Activated T-helper 17 cell treated with anti-CD3 and anti-CD28 coated beads, Interleukin-2, amount 50 U/mL, for 72 hours (primary cell): ENCODE data around the gene TP53BP2. TPM values are rescaled to one million over a fixed set of nuclear protein-coding genes. Genes with fewer than 3 reads are reported as not detected.
A peak's percentile ranks its signal among the peaks of the same experiment; 100 is the strongest.

ENCODE experiments used
- ATAC-seq: fragments of 150-1000 bp; cut with Tn5 transposase; replicated peaks from 2 replicates; pipeline ENCODE4 v1.10.0; 2021; ENCODE audit warnings: mild to moderate bottlenecking, moderate library complexity
- H3K27ac Mint-ChIP-seq: one replicate; pipeline ENCODE4 v1.8.0; 2022; ENCODE audit warnings: mixed read lengths
- H3K27me3 Mint-ChIP-seq: one replicate; pipeline ENCODE4 v1.8.0; 2022; ENCODE audit warnings: mixed read lengths
- H3K36me3 Mint-ChIP-seq: one replicate; pipeline ENCODE4 v1.8.0; 2022; ENCODE audit warnings: low read depth, mild to moderate bottlenecking, mixed read lengths
- H3K4me1 Mint-ChIP-seq: one replicate; pipeline ENCODE4 v1.8.0; 2022; ENCODE audit warnings: mixed read lengths
- H3K4me3 Mint-ChIP-seq: one replicate; pipeline ENCODE4 v1.8.0; 2022; ENCODE audit warnings: mild to moderate bottlenecking, mixed read lengths
- H3K9me3 Mint-ChIP-seq: one replicate; pipeline ENCODE4 v1.8.0; 2022; ENCODE audit warnings: mixed read lengths
- total RNA-seq, 2 donors: library from RNA; stranded (reverse); gene quantifications; one replicate each; pipeline ENCODE4 v1.2.3, GENCODE V29; 2022

The TP53BP2 gene
- total RNA-seq, 2 donors from 2014 or later = 37.4 to 38.4 TPM

DNA sequence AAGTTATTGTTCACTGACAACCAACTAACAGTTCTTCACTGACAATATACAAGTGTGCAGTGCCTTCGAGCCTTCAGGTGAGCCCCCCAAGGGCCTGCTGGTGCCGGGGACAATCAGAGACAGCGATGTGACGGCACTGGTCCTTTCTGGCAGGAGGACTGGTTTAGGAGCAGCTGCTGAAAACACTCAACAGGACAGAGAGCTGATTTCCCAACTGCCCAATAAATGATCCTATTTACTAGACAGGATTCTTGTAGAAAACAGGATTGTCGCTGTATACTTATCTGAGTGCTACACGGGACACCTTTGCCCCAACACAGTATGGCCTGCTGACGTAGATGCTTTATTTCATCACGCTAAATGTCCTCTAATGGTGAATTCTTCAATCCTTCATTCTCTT, 65.4 kb downstream of the TP53BP2 start:
- H3K27ac Mint-ChIP-seq = peak overlapping the region; percentile 16
- ATAC-seq = no peak
- no peaks in the 10 kb centered on the region for H3K27me3 Mint-ChIP-seq
- peaks cover 17% of the 10 kb centered on the region for H3K4me1 Mint-ChIP-seq
- no peak overlapping the region for H3K4me3 Mint-ChIP-seq
- no peaks in the 10 kb centered on the region for H3K9me3 Mint-ChIP-seq
- peaks cover 97% of the 10 kb centered on the region for H3K36me3 Mint-ChIP-seq

DNA sequence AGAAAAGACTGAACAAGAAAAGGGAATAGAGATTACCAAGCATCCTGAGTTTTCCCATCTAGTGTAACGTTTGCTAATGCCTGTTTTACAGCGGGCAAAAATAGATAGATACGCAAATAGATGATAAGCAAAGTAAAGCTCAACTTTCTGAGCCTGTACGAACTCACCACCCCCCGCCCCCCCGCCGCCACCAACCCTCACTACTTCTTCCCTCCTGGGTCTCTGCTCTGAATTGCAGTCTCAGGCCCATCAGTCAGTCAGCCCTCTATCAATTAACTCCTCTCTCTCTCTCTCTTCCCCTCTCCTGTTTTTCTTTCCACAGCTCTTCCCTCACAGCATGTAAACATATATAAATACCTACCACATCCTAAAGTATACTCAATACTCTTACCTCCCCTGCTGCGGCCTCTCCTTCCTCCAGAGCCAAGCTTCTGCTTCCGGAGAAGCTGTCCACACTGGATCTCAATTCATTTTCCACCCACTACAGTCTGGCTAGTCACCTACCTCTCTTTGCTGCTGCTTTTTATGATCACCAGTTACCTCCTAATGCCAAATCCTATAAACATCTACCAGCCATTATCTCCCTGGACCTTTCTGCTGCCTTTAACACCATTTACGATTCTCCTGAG, 68.8 kb downstream of the TP53BP2 start:
- H3K9me3 Mint-ChIP-seq = no peaks in the 10 kb centered on the region
- peaks cover 96% of the 10 kb centered on the region for H3K36me3 Mint-ChIP-seq
- no peaks in the 10 kb centered on the region for H3K27me3 Mint-ChIP-seq
- H3K4me1 Mint-ChIP-seq = peaks cover 28% of the 10 kb centered on the region
- H3K27ac Mint-ChIP-seq = peak overlapping the region; percentile 52
- ATAC-seq = no peak
- H3K4me3 Mint-ChIP-seq = peak overlapping the region; percentile 56

DNA sequence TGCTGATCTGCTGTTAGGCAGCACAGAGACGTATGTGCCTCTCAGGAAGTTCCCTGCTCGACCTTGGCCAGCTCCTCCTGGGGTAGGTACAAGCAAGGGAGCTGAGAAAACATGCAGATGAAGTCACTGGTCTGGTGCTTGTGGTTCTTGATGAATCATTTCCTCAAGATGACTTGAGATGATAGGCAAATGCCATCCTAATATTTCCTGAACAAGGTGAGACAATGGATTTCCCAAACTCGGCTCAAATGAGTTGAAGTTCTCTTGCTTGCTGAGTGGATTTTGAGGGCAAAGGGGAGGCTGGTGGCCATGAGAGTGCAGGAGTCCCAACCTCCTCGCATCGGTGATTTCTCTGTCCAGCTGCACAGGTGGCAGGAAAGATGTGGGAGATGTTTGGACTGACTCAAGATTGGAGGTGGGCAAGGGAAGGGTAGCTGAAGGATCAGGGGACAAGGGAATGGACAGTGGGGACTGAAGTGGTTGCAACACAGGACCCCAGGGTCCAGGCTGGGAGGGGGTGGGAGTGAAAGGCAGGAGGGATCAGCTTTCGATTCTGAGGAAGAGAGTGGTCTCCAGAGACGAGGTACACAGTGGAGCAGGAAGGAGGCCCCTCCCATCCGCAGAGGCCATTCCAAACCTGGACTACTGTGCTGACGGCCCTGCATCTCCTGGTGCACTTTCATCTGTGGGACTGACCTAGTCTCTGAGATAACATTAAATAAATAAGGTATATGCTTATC, 69.5 kb downstream of the TP53BP2 start:
- ATAC-seq = peak; percentile 90
- Mint-ChIP-seq H3K9me3 (no peaks in the 10 kb centered on the region), H3K27ac (peak overlapping the region; percentile 81), H3K27me3 (no peaks in the 10 kb centered on the region), H3K4me3 (peak overlapping the region; percentile 56), H3K4me1 (peaks cover 35% of the 10 kb centered on the region), H3K36me3 (peaks cover 97% of the 10 kb centered on the region)

DNA sequence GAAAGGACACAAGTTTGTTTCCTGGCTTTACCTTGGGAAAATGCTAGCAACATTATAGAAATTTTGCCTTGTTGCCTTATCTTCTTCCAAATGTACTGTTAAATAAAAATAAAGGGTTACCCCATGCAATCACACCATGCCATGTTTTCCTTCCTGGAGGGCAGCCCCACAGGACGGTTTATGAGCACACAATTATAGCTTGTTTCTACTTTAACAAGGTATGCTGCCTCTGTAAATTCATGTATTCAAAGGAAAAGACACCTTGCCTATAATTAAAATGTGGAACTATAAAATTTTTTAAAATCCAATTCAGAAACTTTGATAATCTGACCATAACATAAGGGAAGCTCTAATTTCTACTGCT, 70.1 kb downstream of the TP53BP2 start:
- no peak for ATAC-seq
- no peaks in the 10 kb centered on the region for H3K27me3 Mint-ChIP-seq
- H3K27ac Mint-ChIP-seq = peak overlapping the region; percentile 81
- peaks cover 97% of the 10 kb centered on the region for H3K36me3 Mint-ChIP-seq
- H3K4me1 Mint-ChIP-seq = peaks cover 38% of the 10 kb centered on the region
- H3K9me3 Mint-ChIP-seq = no peaks in the 10 kb centered on the region
- peak overlapping the region; percentile 56 for H3K4me3 Mint-ChIP-seq

DNA sequence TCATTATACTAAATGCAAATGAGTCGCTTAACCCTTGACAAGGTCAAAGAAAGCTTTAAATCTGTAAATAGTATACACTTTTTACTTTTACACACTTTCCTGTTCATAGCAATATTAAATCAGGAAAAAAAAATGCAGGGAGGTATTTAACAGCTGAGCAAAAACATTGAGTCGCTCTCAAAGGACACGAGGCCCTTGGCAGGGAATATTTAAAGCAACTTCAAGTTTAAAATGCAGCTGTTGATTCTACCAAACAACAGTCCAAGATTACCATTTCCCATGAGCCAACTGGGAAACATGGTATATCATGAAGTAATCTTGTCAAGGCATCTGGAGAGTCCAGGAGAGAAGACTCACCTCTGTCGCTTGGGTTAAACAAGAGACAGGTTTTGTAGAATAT, 70.7 kb downstream of the TP53BP2 start:
- H3K27ac Mint-ChIP-seq = peak overlapping the region; percentile 50
- H3K9me3 Mint-ChIP-seq = no peaks in the 10 kb centered on the region
- ATAC-seq = no peak
- no peaks in the 10 kb centered on the region for H3K27me3 Mint-ChIP-seq
- H3K4me1 Mint-ChIP-seq = peaks cover 38% of the 10 kb centered on the region
- no peak overlapping the region for H3K4me3 Mint-ChIP-seq
- H3K36me3 Mint-ChIP-seq = peaks cover 97% of the 10 kb centered on the region

DNA sequence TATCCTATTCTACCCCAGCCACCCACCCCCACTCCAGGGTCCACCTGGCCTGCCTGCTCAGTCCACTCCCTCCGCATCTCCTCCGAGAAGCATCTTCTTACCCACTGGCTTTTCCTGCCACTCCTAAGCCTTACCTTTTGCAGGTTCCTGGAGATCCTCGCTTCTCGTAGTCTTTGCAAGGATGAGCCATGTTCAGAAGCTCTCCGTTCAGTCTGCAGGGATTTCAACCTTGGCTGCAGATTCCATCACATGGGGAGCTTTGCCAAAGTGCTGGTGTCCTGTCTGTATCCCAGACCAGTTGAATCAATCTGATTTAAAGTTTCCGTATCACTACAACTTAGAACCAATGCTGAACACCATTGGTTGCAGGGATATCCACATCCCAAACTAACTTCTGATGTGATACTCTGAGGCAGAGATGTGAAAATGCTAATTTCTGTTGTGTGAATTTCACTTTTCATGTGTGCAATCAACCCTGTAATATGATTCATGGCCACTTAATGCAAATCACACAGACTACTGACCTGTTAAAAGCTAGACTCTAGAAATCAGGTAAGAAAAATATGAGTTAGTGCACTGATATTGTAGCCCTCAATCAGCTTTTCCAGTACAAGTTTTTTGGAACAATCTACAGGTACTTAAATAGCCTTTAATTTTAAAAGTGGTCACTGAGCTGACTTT, 71.5 kb downstream of the TP53BP2 start:
- Mint-ChIP-seq H3K9me3 (no peaks in the 10 kb centered on the region), H3K4me3 (no peak overlapping the region), H3K4me1 (peaks cover 38% of the 10 kb centered on the region)

DNA sequence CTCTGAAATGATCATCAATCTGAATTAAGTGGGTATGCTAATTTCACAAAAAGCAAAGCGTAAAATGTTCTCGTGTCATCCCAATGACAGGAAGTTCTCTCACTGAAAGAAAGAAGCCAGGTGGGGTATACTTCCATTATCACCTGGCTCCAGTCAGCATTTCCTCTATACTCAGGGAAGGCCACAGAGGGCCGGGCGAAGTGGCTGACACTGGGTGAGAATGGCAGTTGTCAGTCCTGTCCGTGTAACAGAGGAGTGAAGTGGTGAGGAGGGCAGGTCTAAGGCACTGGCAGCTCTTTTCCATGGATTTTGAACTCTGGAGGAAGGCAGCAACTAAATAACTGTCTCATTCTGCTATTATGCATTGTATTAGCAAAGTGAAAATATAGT, 73.0 kb downstream of the TP53BP2 start:
- Mint-ChIP-seq H3K36me3 (peaks cover 91% of the 10 kb centered on the region), H3K4me3 (no peak overlapping the region)
- no peak for ATAC-seq

More for the DNA sequence above, 71.5 kb downstream of the TP53BP2 start:
- peak overlapping the region; percentile 50 for H3K27ac Mint-ChIP-seq
- ATAC-seq = peak; percentile 25
- no peaks in the 10 kb centered on the region for H3K27me3 Mint-ChIP-seq
- H3K36me3 Mint-ChIP-seq = peaks cover 97% of the 10 kb centered on the region

DNA sequence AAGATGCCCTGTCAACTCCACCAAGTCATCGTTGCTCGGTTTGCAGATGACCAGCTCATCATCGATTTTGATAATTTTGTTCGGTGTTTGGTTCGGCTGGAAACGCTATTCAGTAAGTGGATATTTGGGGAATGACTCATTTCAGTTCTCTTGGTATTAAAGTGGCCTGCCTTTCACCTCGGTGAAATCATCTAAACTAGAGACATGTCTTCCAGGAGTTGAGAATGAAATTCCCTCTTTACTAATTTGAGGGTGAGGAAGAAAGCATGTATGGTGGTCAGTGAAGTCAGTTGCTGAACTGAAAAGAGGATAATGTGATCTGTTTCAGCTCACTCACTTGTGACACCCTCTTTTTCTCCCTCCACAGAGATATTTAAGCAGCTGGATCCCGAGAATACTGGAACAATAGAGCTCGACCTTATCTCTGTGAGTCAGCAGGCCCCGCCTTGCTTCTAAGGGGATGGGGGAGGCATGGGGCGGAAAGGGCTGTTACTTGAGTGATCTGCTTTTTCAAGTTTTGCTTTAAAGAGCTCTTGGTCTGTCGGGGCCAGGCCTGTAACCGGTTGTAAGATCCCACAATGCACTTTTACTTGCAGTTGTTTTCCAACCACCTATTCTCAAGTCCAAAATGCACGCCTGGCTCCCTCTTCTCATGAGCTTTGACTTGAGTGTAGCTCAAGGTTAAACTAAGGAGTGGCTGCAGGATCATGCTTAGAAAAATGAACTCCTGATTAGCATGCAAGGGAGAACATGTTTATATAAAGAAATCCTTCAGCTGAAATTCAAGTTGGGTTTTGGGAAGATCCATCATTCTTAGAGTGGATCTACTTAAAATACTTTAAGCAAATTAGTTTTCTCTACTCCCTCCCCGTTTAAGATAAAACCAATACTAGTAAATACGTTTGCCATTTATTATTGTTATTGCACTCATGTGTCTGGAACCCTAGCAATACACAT, 73.7 kb downstream of the TP53BP2 start:
- H3K4me3 Mint-ChIP-seq = peak overlapping the region; percentile 35
- no peaks in the 10 kb centered on the region for H3K27me3 Mint-ChIP-seq
- H3K4me1 Mint-ChIP-seq = peaks cover 33% of the 10 kb centered on the region
- H3K36me3 Mint-ChIP-seq = peaks cover 85% of the 10 kb centered on the region
- peak; percentile 63 for ATAC-seq
- no peaks in the 10 kb centered on the region for H3K9me3 Mint-ChIP-seq
- H3K27ac Mint-ChIP-seq = peak overlapping the region; percentile 74

More for the DNA sequence above, 73.0 kb downstream of the TP53BP2 start:
- Mint-ChIP-seq H3K4me1 (peaks cover 38% of the 10 kb centered on the region), H3K27ac (peak overlapping the region; percentile 74), H3K27me3 (no peaks in the 10 kb centered on the region), H3K9me3 (no peaks in the 10 kb centered on the region)

DNA sequence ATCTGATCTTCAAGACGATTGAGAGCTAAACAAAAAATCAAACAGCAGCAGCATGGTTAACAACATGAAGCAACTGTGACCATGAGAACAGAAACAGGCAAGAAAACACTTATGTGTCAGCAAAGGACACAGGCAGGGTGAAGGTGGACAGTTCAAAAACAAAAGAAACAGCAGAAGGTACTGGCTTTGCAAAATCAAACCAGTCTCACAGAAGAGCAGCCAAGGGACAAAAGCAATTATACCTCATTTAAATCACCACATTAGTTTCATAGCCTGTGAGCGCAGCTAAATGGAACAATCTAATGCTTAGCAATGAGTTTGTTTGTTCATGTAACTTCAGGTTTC, 74.3 kb downstream of the TP53BP2 start:
- no peaks in the 10 kb centered on the region for H3K27me3 Mint-ChIP-seq
- peaks cover 83% of the 10 kb centered on the region for H3K36me3 Mint-ChIP-seq
- no peaks in the 10 kb centered on the region for H3K9me3 Mint-ChIP-seq
- ATAC-seq = no peak
- H3K27ac Mint-ChIP-seq = peak overlapping the region; percentile 74
- H3K4me1 Mint-ChIP-seq = peaks cover 28% of the 10 kb centered on the region
- peak overlapping the region; percentile 35 for H3K4me3 Mint-ChIP-seq

DNA sequence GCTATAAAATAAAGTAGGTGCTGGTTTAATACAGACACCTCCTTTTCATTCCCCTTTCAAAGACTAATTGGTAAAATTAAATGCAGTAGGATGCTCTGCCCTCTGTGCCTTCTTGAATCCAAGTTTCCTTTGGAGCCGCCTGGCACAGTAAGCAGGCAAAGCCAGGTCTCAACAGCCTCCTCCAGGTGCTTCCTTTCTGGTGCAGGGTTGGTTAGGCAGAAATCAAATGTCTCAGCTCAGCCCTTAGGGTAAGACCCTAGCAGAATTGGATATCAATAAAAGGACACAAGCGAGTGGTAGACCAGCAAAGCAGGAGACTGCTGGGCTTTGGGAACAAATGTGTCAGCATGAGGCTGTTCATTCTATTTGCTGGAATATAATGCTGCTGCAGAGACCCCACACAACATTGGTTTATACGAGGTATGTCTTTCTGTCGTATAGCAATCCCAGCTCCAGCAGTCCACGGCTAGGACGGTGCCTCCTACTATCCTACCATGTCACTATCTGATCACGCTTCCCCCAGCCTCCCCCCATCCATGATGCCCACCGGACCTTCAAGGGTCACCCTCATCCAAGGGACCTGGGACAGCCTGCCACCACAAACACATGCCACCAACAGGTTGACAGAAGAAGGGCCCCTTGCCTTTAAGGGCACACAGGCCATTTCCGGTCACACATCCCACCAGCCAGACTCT, 75.0 kb downstream of the TP53BP2 start:
- Mint-ChIP-seq H3K27me3 (no peaks in the 10 kb centered on the region), H3K9me3 (no peaks in the 10 kb centered on the region), H3K36me3 (peaks cover 83% of the 10 kb centered on the region), H3K4me3 (peak overlapping the region; percentile 35), H3K4me1 (peaks cover 21% of the 10 kb centered on the region), H3K27ac (peak overlapping the region; percentile 74)
- ATAC-seq = no peak

DNA sequence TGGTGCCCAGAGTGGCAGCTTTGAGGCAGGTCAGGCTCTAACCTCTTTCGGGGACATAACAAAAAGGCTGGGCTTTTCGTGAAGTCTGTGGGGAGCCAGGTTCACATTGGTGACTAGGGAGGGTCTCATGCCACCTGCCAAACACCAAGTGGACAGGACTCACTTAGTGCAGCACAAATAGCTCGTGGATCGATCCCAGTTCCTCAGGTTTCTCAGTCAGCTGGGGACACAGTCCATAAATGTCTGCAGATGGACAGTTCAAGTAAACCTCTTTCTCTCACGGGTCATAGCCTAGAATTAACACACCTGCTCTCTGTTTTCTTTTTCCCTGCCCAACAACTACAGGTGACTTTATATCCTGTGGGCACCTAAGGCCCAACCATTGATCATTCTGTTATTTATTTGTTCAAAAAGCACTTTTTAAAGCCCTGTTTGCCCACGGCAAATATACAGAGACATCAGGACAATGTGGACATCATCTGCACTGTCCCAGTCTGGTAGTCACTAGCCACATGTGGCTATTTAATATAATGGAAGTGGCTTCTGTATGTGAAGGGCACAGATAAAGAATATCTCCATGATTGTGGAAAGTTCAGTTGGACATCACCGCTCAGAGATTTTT, 79.9 kb downstream of the TP53BP2 start:
- Mint-ChIP-seq H3K4me3 (no peak overlapping the region), H3K27me3 (no peaks in the 10 kb centered on the region), H3K4me1 (no peaks in the 10 kb centered on the region), H3K36me3 (peaks cover 79% of the 10 kb centered on the region), H3K9me3 (no peaks in the 10 kb centered on the region), H3K27ac (no peak overlapping the region)
- no peak for ATAC-seq

DNA sequence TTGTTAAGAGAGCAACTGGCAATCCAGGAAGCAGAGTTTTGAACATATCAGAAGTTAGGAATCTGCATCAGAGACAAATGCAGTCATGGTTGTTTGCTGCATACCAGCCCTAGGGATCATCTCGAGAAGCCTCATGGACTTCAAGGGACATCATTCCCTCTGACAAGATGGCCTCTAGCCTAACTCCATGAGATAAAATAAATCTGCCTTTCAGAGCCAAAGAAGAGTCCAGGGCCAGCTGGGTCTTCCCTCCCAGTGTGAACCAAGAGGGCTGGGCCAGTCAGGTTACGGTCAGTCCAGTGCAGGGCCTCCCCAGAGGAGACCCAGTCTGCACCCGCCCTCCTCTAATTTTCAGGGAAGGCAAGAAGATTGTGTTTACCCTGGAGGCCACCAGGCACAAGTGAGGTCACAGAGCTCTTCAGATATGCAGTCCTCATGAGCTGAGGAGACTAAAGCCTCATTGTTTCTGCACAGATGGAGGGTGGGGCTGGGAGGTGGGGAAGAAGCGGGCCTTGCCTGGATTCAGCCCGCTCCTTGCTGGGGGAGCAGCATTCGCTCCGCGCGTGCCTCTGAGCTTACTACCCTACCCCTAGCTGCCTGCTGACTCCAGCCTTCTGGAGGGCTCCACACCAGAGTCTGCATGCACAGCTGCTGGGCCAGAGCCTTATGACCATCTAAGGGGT, 80.6 kb downstream of the TP53BP2 start:
- Mint-ChIP-seq H3K36me3 (peaks cover 79% of the 10 kb centered on the region), H3K9me3 (no peaks in the 10 kb centered on the region), H3K27me3 (no peaks in the 10 kb centered on the region), H3K4me3 (no peak overlapping the region), H3K27ac (no peak overlapping the region), H3K4me1 (no peaks in the 10 kb centered on the region)
- no peak for ATAC-seq

DNA sequence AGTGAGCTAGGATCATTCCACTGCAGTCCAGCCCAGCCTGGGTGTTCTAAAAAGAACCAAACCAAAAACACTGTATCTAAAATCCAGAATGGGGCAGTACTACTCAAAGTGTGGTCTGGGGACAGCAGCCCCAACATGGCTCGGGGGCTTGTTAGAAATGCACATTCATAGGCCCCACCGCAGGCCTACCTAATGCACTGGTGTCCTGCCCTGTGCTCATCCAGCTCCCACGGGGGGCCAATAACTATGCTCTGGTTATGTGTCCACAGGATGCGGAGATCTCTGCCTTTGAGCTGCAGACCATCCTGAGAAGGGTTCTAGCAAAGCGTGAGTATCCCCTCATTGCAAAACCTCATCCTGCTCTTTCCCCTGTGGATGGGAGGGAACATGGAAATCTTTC, 81.9 kb downstream of the TP53BP2 start:
- Mint-ChIP-seq H3K4me1 (no peaks in the 10 kb centered on the region), H3K27me3 (no peaks in the 10 kb centered on the region), H3K27ac (peak overlapping the region; percentile 18), H3K9me3 (no peaks in the 10 kb centered on the region), H3K36me3 (peaks cover 79% of the 10 kb centered on the region), H3K4me3 (no peak overlapping the region)
- ATAC-seq = no peak
